Brain microvascular endothelial cell (primary cell): ENCODE data around the gene NTF3.

Experiments
- DNase-seq: peaks from one replicate; pipeline ENCODE4 v3.0.0-alpha.2; 2020
- H3K27ac ChIP-seq: fragments of 250-450 bp; sonication (Bioruptor Pico); 2 replicates; pipeline ENCODE4 v1.5.1; 2020; ENCODE audit warnings: mild to moderate bottlenecking, moderate library complexity
- H3K27me3 ChIP-seq: fragments of 250-450 bp; sonication (Bioruptor Pico); replicated peaks from 2 replicates; pipeline ENCODE4 v1.5.1; 2020; ENCODE audit warnings: mild to moderate bottlenecking
- H3K36me3 ChIP-seq: fragments of 250-450 bp; sonication (Bioruptor Pico); replicated peaks from 2 replicates; pipeline ENCODE4 v1.5.1; 2020; ENCODE audit warnings: mild to moderate bottlenecking
- H3K4me3 ChIP-seq: 2 replicates; pipeline ENCODE4 v1.5.1; 2011; ENCODE audit warnings: low read depth, mild to moderate bottlenecking, control low read depth, low read length, moderate library complexity
- CTCF ChIP-seq: IDR thresholded peaks from 2 replicates; pipeline ENCODE4 v1.5.1; 2011; ENCODE audit warnings: low read depth, mild to moderate bottlenecking, moderate library complexity, low read length, control low read depth, inconsistent platforms; ENCODE audit errors: missing control alignments
- in situ Hi-C: cut with HindIII; loops from 2 replicates; pipeline ENCODE4 v1.10.0; 2017; ENCODE audit warnings: low sequenced_read_pairs, low pct_ligation_motif_present

NTF3 gene

GRCh38 chr12:5493018-5493417 lies 61.1 kb downstream of the NTF3 start:
- Histone ChIP-seq H3K27me3 (no peaks in the 10 kb centered on the region), H3K36me3 (no peaks in the 10 kb centered on the region), H3K4me3 (no peak overlapping the region), H3K27ac (no peak overlapping the region)
- no peak for TF ChIP-seq CTCF
- in situ Hi-C loops, result no loop called here
- no peak for DNase-seq

- in situ Hi-C loops, result no loop called here
- Histone ChIP-seq H3K4me3 (no peak overlapping the region), H3K27me3 (no peaks in the 10 kb centered on the region), H3K27ac (no peak overlapping the region), H3K36me3 (no peaks in the 10 kb centered on the region)
- no peak for TF ChIP-seq CTCF
- DNase-seq, result no peak
Observed at GRCh38 chr12:5494343-5494742, 62.4 kb downstream of the NTF3 start.

DNA sequence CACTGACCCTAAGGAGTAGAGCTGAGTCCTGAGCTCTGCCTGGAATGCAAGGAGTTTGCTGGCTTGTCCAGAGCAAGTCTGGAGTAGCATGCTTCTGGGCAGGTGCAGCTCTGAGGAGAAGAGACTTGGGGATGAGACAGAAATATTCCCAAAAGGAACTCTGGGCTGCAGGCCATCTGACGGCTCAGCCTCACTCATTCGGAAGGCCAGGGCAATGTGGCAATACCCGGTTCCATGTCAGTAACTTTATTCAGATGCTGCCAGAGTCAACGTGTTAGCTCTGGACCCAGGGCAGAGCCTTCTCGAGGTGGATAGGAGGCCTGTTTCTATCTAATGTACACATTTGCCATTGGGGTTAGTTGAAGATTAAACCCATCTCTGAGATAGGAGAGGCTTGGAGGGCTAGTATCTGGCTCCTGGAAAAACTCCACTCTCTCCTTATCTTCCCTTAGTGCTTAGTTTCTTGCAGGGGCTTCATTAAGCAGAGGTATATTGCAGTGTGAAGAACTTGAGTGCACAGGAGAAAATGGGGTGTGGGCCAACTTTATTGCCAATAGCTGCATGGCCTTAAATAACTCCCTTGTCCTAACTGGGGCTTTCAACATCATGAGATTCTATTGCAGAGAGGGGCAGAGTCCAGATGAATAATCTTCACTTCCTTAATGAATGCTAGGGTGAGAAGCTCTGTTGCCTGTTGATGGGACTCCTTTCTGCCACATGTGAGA lies 65.6 kb downstream of the NTF3 start:
- in situ Hi-C loops, result no loop called here
- no peaks in the 10 kb centered on the region for H3K36me3 ChIP-seq
- H3K4me3 ChIP-seq, result no peak overlapping the region
- TF ChIP-seq CTCF, result no peak
- no peak for DNase-seq
- H3K27ac ChIP-seq, result no peak overlapping the region
- H3K27me3 ChIP-seq, result no peaks in the 10 kb centered on the region

DNA sequence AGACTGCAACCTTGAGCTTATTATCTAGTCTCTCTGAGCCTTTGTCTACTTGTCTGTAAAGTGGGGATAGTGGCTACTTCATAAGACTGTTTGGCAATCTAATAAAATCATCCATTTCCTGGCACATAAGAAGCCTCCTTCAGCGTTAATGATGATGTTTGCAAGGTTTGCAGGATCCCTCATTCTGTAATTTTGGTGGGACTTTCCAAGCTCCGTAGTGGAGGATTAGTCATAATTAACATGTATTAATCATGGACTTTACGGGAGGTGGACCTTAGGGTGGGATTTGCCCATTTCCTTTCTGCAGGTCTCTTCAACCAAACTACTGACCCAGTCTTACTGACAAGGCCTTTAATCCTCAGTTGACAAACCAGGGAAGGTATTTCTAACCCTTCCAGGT lies 66.2 kb downstream of the NTF3 start:
- no peak for DNase-seq
- no peaks in the 10 kb centered on the region for H3K27me3 ChIP-seq
- TF ChIP-seq CTCF, result no peak

DNA sequence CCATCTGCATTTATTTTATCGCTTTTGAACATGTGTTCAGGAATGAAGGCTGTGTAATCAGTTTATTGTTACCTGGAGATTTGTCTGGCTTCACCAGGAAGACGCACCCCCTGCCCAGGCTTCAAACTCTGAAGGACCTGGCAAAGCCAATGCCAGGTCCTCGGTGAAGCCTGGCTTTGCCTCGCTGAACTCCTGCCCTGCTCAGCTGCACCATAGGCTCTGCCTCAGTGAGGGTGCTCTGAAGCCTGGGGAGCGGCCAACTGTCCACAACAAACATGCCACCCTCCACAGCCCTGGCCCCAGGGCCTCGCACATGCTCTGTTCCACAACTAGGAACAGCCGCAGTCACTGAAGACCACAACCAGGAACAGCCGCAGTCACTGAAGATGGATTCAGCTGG lies 66.9 kb downstream of the NTF3 start:
- H3K4me3 ChIP-seq, result no peak overlapping the region
- in situ Hi-C loops, result no loop called here
- no peak for TF ChIP-seq CTCF
- H3K27ac ChIP-seq, result no peak overlapping the region
- H3K36me3 ChIP-seq, result no peaks in the 10 kb centered on the region
- no peaks in the 10 kb centered on the region for H3K27me3 ChIP-seq
- no peak for DNase-seq

More for the DNA sequence above, 66.2 kb downstream of the NTF3 start:
- no peaks in the 10 kb centered on the region for H3K36me3 ChIP-seq
- H3K27ac ChIP-seq, result no peak overlapping the region
- in situ Hi-C loops, result no loop called here
- H3K4me3 ChIP-seq, result no peak overlapping the region
